ENCODE results near the gene COLGALT1. TPM values are rescaled to one million over a fixed set of nuclear protein-coding genes. Genes with fewer than 3 reads are reported as not detected.
"Not testable (repeated sequence)": the region's sequence is repeated elsewhere in the genome, so short reads cannot be mapped to it uniquely, and the experiment has no call there.

COLGALT1 gene
- total RNA-seq, result 10 to 100 TPM; 54.2 to 92.6 (median 61.5) TPM

DNA sequence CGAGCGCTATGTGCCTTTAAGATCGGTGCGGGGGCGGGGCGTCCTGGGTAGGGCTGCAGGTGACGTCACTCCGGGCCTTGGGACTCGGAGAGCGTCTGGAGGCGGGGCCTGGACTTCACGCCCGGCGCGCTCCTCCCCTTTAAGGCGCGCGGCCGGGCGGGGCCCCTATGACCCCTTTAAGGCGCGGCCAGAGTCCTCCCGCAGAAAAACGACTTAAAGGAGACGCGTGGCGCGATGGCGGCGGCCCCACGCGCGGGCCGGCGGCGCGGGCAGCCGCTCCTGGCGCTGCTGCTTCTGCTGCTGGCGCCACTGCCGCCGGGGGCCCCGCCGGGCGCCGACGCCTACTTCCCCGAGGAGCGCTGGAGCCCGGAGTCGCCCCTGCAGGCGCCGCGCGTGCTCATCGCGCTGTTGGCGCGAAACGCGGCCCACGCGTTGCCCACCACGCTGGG is at the start of gene COLGALT1:
Gene COLGALT1 (plus strand): TSS at position 170 of the 449 bp plus-strand sequence. CDS start 65 bp downstream, at position 235.
- peak; percentile 30 to 77 for TF ChIP-seq POLR2AphosphoS5 (IDR thresholded peaks at IDR 0.05)
- TF ChIP-seq POLR2A (IDR thresholded peaks at IDR 0.05; ENCODE audit: low read depth), result no peak
- Histone ChIP-seq H3K9me3 (no peaks in the 10 kb centered on the region), H3K27me3 (peaks cover 0 to 3% (median 0%) of the 10 kb centered on the region in 4 donors), H3K36me3 (peaks cover 10 to 31% (median 25%) of the 10 kb centered on the region in 4 donors), H3K4me3 (peak within 1 kb of the TSS; percentile 73 to 99 (median 98)), H3K27ac (replicated peaks in 1 of 4) (peak within 1 kb of the TSS; percentile 72 to 87 (median 87)), H3K4me1 (peaks cover 36 to 61% (median 43%) of the 10 kb centered on the region in 4 donors)
- no CpG with 5 or more reads among the region's 64 CpGs for WGBS
- intact Hi-C loops (cut with DNase I), result no loop called here
- peak; percentile 100 for DNase-seq (ENCODE audit: extremely low spot score)

DNA sequence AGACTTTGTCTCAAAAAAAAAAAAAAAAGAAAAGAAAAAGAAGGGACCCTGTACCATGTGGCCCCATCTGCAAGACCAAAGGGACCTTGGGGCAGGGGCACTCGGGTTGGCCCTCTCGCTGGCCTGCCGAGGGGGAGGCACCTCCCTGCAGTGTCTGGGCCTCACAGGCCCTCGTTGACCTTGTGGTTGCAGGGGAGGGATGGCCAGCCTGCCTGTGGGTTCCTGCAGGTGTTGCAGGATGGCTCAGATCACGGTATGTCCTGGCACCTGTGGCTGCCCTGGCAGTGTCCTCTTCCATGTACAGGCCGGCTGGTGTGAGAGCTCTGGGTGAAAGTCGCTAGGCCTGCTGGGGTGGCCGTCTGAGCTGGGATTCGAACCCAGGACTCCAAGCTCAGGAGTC is 48.7 kb upstream of the COLGALT1 start:
- H3K27me3 ChIP-seq, result peaks cover 0 to 4% (median 0%) of the 10 kb centered on the region in 4 donors
- peak overlapping the region in 2 of 4 donors; percentile 27 to 75 for H3K27ac ChIP-seq (replicated peaks in 1 of 4)
- H3K4me1 ChIP-seq, result peaks cover 10 to 63% (median 49%) of the 10 kb centered on the region in 4 donors
- intact Hi-C loops (cut with DNase I), result no loop called here
- TF ChIP-seq POLR2A (IDR thresholded peaks at IDR 0.05; ENCODE audit: low read depth) (no peak), POLR2AphosphoS5 (IDR thresholded peaks at IDR 0.05) (no peak), EP300 (IDR thresholded peaks at IDR 0.05) (no peak)
- TF ChIP-seq, protein P1, sequence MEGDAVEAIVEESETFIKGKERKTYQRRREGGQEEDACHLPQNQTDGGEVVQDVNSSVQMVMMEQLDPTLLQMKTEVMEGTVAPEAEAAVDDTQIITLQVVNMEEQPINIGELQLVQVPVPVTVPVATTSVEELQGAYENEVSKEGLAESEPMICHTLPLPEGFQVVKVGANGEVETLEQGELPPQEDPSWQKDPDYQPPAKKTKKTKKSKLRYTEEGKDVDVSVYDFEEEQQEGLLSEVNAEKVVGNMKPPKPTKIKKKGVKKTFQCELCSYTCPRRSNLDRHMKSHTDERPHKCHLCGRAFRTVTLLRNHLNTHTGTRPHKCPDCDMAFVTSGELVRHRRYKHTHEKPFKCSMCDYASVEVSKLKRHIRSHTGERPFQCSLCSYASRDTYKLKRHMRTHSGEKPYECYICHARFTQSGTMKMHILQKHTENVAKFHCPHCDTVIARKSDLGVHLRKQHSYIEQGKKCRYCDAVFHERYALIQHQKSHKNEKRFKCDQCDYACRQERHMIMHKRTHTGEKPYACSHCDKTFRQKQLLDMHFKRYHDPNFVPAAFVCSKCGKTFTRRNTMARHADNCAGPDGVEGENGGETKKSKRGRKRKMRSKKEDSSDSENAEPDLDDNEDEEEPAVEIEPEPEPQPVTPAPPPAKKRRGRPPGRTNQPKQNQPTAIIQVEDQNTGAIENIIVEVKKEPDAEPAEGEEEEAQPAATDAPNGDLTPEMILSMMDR (IDR thresholded peaks at IDR 0.05), result no peak
- no peaks in the 10 kb centered on the region for H3K9me3 ChIP-seq
- no peak for DNase-seq (ENCODE audit: extremely low spot score)
- no peak overlapping the region for H3K4me3 ChIP-seq
- peaks cover 0 to 34% (median 21%) of the 10 kb centered on the region in 4 donors for H3K36me3 ChIP-seq
- 85% methylated on average over 8 of the region's 9 CpGs for WGBS

DNA sequence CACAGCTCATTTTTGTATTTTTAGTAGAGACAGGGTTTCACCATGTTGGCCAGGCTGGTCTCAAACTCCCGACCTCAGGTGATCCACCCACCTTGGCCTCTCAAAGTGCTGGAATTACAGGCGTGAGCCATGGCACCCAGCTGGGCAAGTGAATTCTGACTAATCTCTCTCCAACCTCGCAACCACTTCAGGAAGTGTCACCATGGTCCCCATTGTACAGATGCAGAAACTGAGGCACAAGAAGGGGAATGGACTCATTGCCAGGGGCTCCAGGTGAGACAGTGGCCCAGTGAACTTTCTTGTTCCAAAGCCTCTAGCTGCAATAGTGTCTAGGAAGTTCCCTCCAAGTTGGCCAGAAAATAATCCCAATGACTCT is 46.9 kb upstream of the COLGALT1 start:
- H3K9me3 ChIP-seq; H3K4me3 ChIP-seq; intact Hi-C loops (cut with DNase I); H3K27me3 ChIP-seq; DNase-seq (ENCODE audit: extremely low spot score): not testable (repeated sequence)
- peaks cover 0 to 27% (median 21%) of the 10 kb centered on the region in 4 donors for H3K36me3 ChIP-seq
- WGBS, result 84% methylated on average over 3 of the region's 3 CpGs
- H3K27ac ChIP-seq (replicated peaks in 1 of 4), result peak overlapping the region; percentile 51 to 75 (median 58)
- peaks cover 17 to 78% (median 63%) of the 10 kb centered on the region in 4 donors for H3K4me1 ChIP-seq

DNA sequence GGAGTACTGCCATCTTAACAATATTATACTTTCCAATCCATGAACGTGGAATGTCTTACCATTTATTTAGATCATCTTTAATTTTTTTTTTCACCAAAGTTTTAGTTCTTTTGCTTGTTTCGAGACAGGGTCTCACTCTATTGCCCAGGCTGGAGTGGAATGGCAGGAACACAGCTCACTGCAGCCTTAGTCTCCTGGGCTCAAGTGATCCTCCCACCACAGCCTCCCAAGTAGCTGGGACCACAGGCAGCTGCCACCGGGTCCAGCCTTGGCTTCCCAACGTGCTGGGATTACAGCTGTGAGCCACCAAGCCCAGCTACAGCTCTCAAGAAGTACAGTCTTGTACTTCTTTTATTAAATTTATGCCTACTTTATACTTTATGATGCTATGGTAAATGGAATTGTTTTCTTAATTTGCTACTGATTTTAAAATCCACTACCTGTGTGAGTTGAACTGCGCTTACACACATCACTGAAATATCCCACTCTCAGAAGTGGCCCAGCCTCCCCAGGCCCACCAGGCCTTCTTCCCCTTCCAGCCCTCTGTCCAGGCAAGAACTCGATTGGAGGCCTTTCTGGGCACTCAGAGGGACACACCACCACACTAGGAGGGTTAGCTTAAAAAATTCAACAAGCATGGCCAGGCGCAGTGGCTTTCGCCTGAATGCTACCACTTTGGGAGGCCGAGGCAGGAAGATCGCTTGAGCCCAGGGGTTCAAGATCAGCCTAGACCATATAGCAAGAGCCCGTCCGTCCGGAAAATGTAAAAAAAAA is 45.0 kb upstream of the COLGALT1 start:
- Histone ChIP-seq H3K9me3 (no peaks in the 10 kb centered on the region), H3K36me3 (peaks cover 0 to 18% (median 8%) of the 10 kb centered on the region in 4 donors), H3K4me1 (peaks cover 17 to 72% (median 53%) of the 10 kb centered on the region in 4 donors), H3K27me3 (peaks cover 0 to 4% (median 0%) of the 10 kb centered on the region in 4 donors), H3K4me3 (peak overlapping the region; percentile 74 to 99 (median 94)), H3K27ac (replicated peaks in 1 of 4) (peak overlapping the region; percentile 98 to 100 (median 99))
- TF ChIP-seq POLR2AphosphoS5 (IDR thresholded peaks at IDR 0.05) (no peak), POLR2A (IDR thresholded peaks at IDR 0.05; ENCODE audit: low read depth) (no peak), EP300 (IDR thresholded peaks at IDR 0.05) (no peak)
- TF ChIP-seq, protein P1 (IDR thresholded peaks at IDR 0.05), result no peak
- 42% methylated on average over 13 of the region's 13 CpGs for WGBS
- DNase-seq (ENCODE audit: extremely low spot score), result no peak
- intact Hi-C loops (cut with DNase I), result no loop called here

DNA sequence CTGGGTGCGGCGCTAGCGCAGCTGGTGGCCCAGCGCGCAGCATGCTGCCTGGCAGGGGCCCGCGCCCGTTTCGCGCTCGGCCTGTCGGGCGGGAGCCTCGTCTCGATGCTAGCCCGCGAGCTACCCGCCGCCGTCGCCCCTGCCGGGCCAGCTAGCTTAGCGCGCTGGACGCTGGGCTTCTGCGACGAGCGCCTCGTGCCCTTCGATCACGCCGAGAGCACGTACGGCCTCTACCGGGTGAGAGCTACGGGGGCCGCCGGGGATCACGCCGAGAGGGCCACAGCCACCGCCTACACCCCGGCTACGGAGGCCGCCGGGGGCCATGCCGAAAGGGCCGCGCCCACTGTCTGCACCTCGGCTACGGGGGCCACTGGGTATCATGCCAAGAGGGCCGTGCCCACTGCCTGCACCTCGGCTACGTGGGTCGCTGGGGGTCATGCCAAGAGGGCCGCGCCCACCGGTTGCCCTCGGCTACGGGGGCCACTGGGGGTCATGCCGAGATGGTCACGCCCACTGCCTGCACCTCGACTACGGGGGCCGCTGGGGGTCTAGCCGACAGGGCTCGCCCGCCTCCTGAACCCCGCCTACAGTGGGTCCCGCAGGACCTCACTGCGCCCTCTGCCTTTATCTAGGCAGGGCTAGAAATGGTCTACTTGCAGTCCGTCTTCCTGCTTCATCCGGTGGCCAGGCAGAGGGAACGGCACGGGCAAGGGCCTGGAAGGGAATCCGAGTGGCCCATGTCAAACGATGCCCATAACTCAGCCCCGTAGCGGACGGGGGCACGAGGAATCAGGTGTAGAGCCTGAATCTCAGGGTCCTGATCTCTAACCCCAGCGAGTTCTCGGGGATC is 43.5 kb upstream of the COLGALT1 start:
- DNase-seq (ENCODE audit: extremely low spot score), result peak; percentile 97
- peak overlapping the region; percentile 74 to 99 (median 94) for H3K4me3 ChIP-seq
- peaks cover 17 to 57% (median 47%) of the 10 kb centered on the region in 4 donors for H3K4me1 ChIP-seq
- peak overlapping the region; percentile 98 to 100 (median 99) for H3K27ac ChIP-seq (replicated peaks in 1 of 4)
- TF ChIP-seq POLR2AphosphoS5 (IDR thresholded peaks at IDR 0.05) (peak; percentile 24 to 84), EP300 (IDR thresholded peaks at IDR 0.05) (no peak)
- TF ChIP-seq, protein P1 (IDR thresholded peaks at IDR 0.05), result peak in 2 of 3 experiments; percentile 16 to 24
- intact Hi-C loops (cut with DNase I), result no loop called here
- no peaks in the 10 kb centered on the region for H3K9me3 ChIP-seq
- H3K27me3 ChIP-seq, result peaks cover 0 to 4% (median 0%) of the 10 kb centered on the region in 4 donors
- peaks cover 6 to 18% (median 11%) of the 10 kb centered on the region in 4 donors for H3K36me3 ChIP-seq
- WGBS, result 4% methylated on average over 4 of the region's 82 CpGs

Measured in esophagus muscularis mucosa (tissue), 4 donors.